ENCODE data around the gene FTO.

The FTO gene

GRCh38 chr16:53756275-53756996, 52.5 kb downstream of the FTO start:
- no peak for DNase-seq

- DNase-seq: no peak
These were observed 54.1 kb downstream of the FTO start for GRCh38 chr16:53757971-53758609.

GRCh38 chr16:53761962-53762703, 58.2 kb downstream of the FTO start:
- no peak for DNase-seq

- DNase-seq: no peak
These were observed 62.5 kb downstream of the FTO start for GRCh38 chr16:53766304-53767016.

GRCh38 chr16:53768167-53768566, 64.2 kb downstream of the FTO start:
- DNase-seq: no peak

- no peak for DNase-seq
These were observed 64.6 kb downstream of the FTO start for GRCh38 chr16:53768593-53768992.

- no peak for DNase-seq
These were observed 65.2 kb downstream of the FTO start for GRCh38 chr16:53769185-53769584.

GRCh38 chr16:53769787-53770186, 65.8 kb downstream of the FTO start:
- DNase-seq: no peak

GRCh38 chr16:53770641-53771040, 66.7 kb downstream of the FTO start:
- DNase-seq: no peak

GRCh38 chr16:53771655-53772497, 67.9 kb downstream of the FTO start:
- DNase-seq: no peak

GRCh38 chr16:53773150-53773846, 69.3 kb downstream of the FTO start:
- peak; percentile 44 for DNase-seq

GRCh38 chr16:53773881-53774280, 69.9 kb downstream of the FTO start:
- no peak for DNase-seq

- no peak for DNase-seq
These were observed 71.3 kb downstream of the FTO start for GRCh38 chr16:53775106-53775820.

GRCh38 chr16:53775821-53776431, 72.0 kb downstream of the FTO start:
- DNase-seq: no peak

- no peak for DNase-seq
These were observed 75.2 kb downstream of the FTO start for GRCh38 chr16:53779186-53779585.

GRCh38 chr16:53780051-53780450, 76.1 kb downstream of the FTO start:
- DNase-seq: no peak

- DNase-seq: peak; percentile 44
These were observed 77.2 kb downstream of the FTO start for GRCh38 chr16:53781023-53781605.

GRCh38 chr16:53782148-53782547, 78.2 kb downstream of the FTO start:
- no peak for DNase-seq

GRCh38 chr16:53784291-53784690, 80.3 kb downstream of the FTO start:
- DNase-seq: no peak

- DNase-seq: no peak
These were observed 81.1 kb downstream of the FTO start for GRCh38 chr16:53785044-53785443.
